Upper lobe of right lung (tissue), 1 donor: ENCODE measurements around the gene CAMKMT. TPM values are rescaled to one million over a fixed set of nuclear protein-coding genes. Genes with fewer than 3 reads are reported as not detected.

Source experiments
- ATAC-seq: fragments of 200-7000 bp; cut with Tn5 transposase; one replicate; pipeline ENCODE4 v1.9.1; 2020; ENCODE audit warnings: mild to moderate bottlenecking, moderate library complexity
- DNase-seq: peaks from one replicate; pipeline ENCODE4 v3.0.0-alpha.2; 2020
- H3K27ac ChIP-seq: fragments of 200-600 bp; one replicate; pipeline ENCODE4 v1.8.0; 2022
- H3K27me3 ChIP-seq: fragments of 200-600 bp; one replicate; pipeline ENCODE4 v1.8.0; 2022; ENCODE audit warnings: mild to moderate bottlenecking
- H3K36me3 ChIP-seq: fragments of 200-600 bp; one replicate; pipeline ENCODE4 v1.8.0; 2022
- H3K4me1 ChIP-seq: fragments of 200-600 bp; one replicate; pipeline ENCODE4 v1.8.0; 2022
- H3K4me3 ChIP-seq: fragments of 200-600 bp; one replicate; pipeline ENCODE4 v1.8.0; 2022; ENCODE audit warnings: mild to moderate bottlenecking
- H3K9me3 ChIP-seq: fragments of 200-600 bp; one replicate; pipeline ENCODE4 v1.8.0; 2022
- CTCF ChIP-seq: fragments of 200-600 bp; IDR thresholded peaks from one replicate; pipeline ENCODE4 v1.8.0; 2022; ENCODE audit warnings: antibody characterized with exemption
- intact Hi-C: fragments of 100-400 bp; cut with DNase I; formaldehyde crosslinking; loops from one replicate; pipeline ENCODE4 v1.11.0; 2022
- total RNA-seq: library from RNA; stranded (reverse); fragmentation: NEBNext Ultra II Directional; extraction: Animal tissue kit (Norgen Biotek cat#: 25700); gene quantifications from one replicate; pipeline ENCODE4 v1.2.1, GENCODE V29; 2021
- donor health status: DM: no; HTN: yes; CAD: no; lungs with severe emphysema.

Gene CAMKMT
- total RNA-seq, 1 donor from 2014 or later, result 10.5 TPM

- no peak for TF ChIP-seq CTCF
- ATAC-seq (no peak), DNase-seq (no peak)
- no peaks in the 10 kb centered on the region for H3K9me3 ChIP-seq
- no peak overlapping the region for H3K27ac ChIP-seq
- no peak overlapping the region for H3K4me3 ChIP-seq
- no peaks in the 10 kb centered on the region for H3K36me3 ChIP-seq
- no peaks in the 10 kb centered on the region for H3K27me3 ChIP-seq
- H3K4me1 ChIP-seq, result no peaks in the 10 kb centered on the region
- intact Hi-C loops, result no loop called here
These were observed 290.2 kb downstream of the CAMKMT start for GRCh38 chr2:44651974-44652373.

GRCh38 chr2:44652701-44653100 lies 291.0 kb downstream of the CAMKMT start:
- no peaks in the 10 kb centered on the region for H3K9me3 ChIP-seq
- H3K4me1 ChIP-seq, result no peaks in the 10 kb centered on the region
- TF ChIP-seq CTCF, result no peak
- H3K27ac ChIP-seq, result no peak overlapping the region
- DNase-seq (no peak), ATAC-seq (no peak)
- H3K4me3 ChIP-seq, result no peak overlapping the region
- intact Hi-C loops, result no loop called here
- H3K27me3 ChIP-seq, result no peaks in the 10 kb centered on the region
- H3K36me3 ChIP-seq, result no peaks in the 10 kb centered on the region

- no peaks in the 10 kb centered on the region for H3K27me3 ChIP-seq
- no peak for TF ChIP-seq CTCF
- no peak overlapping the region for H3K27ac ChIP-seq
- no peaks in the 10 kb centered on the region for H3K9me3 ChIP-seq
- no peak overlapping the region for H3K4me3 ChIP-seq
- no peaks in the 10 kb centered on the region for H3K36me3 ChIP-seq
- no peaks in the 10 kb centered on the region for H3K4me1 ChIP-seq
- intact Hi-C loops, result no loop called here
- DNase-seq, result no peak
- no peak for ATAC-seq
These were observed 293.7 kb downstream of the CAMKMT start for GRCh38 chr2:44655401-44655864.

- Histone ChIP-seq H3K9me3 (no peaks in the 10 kb centered on the region), H3K27ac (no peak overlapping the region), H3K4me3 (no peak overlapping the region), H3K36me3 (no peaks in the 10 kb centered on the region), H3K4me1 (no peaks in the 10 kb centered on the region), H3K27me3 (no peaks in the 10 kb centered on the region)
- ATAC-seq, result no peak
- intact Hi-C loops, result no loop called here
- no peak for DNase-seq
- TF ChIP-seq CTCF, result no peak
These were observed 294.7 kb downstream of the CAMKMT start for GRCh38 chr2:44656460-44656859.

- intact Hi-C loops, result no loop called here
- no peaks in the 10 kb centered on the region for H3K36me3 ChIP-seq
- H3K4me1 ChIP-seq, result no peaks in the 10 kb centered on the region
These were observed 301.8 kb downstream of the CAMKMT start for GRCh38 chr2:44663471-44664073.

More at GRCh38 chr2:44663471-44664073, 301.8 kb downstream of the CAMKMT start:
- H3K4me3 ChIP-seq, result no peak overlapping the region
- H3K27me3 ChIP-seq, result no peaks in the 10 kb centered on the region
- ATAC-seq (no peak), DNase-seq (no peak)
- no peak overlapping the region for H3K27ac ChIP-seq
- H3K9me3 ChIP-seq, result no peaks in the 10 kb centered on the region
- TF ChIP-seq CTCF, result no peak
